NCI-H2107 treated with DMSO at 0.1 percent for 48 hours (cell line): Measurements from ENCODE around the gene ARHGDIA.

ENCODE experiments used
- DNase-seq: peaks from one replicate; lab custom pipeline; 2025; ENCODE audit not compliant: unreplicated experiment; lab: John Stamatoyannopoulos, UW

The ARHGDIA gene

DNA sequence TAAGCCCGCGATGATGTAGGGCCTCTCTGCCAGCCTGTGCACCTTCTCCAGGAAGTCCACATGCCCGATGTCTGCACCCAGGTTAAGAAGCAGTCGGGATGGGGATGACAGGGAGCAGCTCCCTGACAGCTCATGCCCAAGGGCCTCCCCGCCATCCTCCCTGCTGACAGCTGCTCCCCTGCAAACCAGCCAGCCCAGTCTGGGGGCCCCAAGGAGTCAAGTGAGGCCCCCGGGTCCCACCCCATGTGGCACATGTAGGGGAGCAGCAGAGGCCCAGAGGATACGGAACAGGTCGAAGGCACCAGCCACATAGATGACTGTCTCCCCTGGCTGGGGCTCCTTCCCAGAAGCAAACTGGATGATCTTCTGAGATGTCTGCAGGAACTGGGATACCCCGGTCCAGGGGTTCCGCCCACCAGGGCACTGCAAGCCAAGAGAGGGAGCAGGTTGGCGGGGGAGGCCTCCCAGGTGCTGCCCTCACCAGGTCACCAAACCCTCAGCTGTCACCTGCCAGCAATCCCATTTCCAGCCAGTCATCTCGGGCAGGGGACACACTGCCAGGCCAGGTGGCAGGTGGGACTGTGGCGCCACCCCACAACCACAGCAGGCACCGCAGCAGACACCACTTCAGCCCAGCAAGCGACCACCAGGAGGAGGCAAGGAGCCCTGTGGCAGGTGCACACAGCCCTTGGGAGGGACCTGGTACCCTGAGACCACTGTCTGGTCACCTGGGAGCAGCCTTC lies 35.5 kb upstream of the ARHGDIA start:
- no peak for DNase-seq

GRCh38 chr17:81905993-81906392 lies 34.9 kb upstream of the ARHGDIA start:
- no peak for DNase-seq

DNA sequence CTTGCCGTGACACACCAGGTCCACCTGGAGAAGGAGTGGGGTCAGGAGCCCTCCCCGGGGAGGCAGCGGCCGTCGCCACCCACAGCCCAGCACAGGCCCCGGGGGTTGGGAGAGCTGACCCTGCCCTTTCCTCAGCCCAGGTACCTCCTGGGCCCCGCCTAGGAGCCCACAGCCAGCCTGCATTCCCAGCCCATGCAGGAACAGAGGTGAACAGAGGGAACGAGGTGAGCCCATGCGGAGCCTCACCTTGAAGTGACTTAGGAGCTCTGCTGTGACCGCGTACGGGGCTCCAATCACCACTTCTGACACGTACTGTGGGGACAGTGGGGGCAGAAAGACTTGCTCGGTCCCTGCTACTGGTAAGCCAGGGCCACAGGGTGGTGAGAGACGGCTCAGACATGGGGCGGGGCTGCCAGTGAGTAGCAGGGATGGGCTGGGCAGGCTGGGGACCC lies 34.3 kb upstream of the ARHGDIA start:
- no peak for DNase-seq

- DNase-seq = no peak
These were observed 33.7 kb upstream of the ARHGDIA start for GRCh38 chr17:81904600-81905423.

GRCh38 chr17:81903896-81904599 lies 32.9 kb upstream of the ARHGDIA start:
- DNase-seq = no peak

DNA sequence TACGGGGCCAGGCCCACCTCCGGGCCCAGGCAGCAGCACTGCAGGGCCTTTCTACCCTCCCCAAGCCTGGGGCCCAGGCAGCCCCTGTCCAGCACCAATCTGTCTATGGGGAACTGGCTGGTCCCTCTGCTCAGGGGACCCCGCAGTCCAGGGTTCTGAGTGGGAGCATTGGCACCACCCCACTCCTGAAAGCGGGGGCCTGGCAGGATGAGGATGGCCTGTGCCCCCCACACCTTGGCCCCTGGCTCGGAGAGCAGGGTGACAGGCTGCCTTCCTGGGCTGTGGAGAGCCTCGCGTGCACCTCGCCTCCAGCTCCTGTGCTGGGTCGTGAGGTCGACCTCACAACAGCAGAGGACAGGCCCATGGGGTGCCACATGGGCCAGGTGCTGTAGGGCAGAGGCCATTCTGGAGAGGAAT lies 32.3 kb upstream of the ARHGDIA start:
- no peak for DNase-seq

- DNase-seq = no peak
These were observed 31.7 kb upstream of the ARHGDIA start for GRCh38 chr17:81902653-81903414.

GRCh38 chr17:81902023-81902652 lies 31.0 kb upstream of the ARHGDIA start, which contains the start of gene NPB:
Gene NPB (plus strand): TSS chr17:81902238. CDS start chr17:81902278, 40 bp downstream.
- DNase-seq = no peak

DNA sequence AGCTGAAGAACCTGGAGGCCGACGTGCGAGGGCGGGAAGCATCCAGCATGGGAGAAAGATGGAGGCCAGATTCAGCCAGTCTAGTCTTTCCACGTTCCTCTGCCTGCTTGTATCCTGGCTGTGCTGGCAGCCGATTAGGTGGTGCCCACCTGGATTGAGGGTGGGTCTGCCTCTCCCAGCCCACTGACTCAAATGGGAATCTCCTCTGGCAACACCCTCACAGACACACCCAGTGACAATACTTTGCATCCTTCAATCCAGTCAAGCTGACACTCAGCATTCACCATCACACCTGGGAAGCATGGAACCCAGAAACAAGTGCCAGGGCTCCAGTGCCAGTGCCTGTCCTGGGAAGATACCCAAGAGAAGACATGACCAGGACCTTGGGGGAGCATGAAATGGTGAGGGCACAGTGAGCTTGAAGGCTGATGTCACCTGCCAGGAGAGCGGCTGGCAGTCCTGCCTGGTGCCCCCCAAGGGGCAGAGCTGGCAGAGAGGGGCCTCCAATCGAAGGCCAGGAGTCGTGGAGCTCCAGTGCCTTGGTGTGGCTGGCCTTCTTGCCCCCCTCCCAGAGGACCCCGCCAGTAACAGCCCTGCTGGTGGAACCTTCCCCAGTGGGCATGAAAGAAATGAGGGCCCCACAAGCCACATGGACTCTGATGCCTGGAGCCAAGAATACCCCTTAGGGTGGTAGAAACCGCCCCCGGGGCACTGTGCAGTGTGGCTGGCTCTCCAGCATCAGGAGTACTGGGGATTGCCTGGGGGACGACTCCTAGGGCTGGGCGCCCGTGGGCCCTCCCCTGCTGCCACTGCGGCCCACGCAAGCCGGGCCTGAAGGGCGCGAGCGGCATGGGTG lies 30.3 kb upstream of the ARHGDIA start:
- DNase-seq = no peak

GRCh38 chr17:81900181-81900820 lies 29.2 kb upstream of the ARHGDIA start:
- DNase-seq = no peak

GRCh38 chr17:81899514-81900166 lies 28.5 kb upstream of the ARHGDIA start:
- DNase-seq = no peak

GRCh38 chr17:81898885-81899284 lies 27.7 kb upstream of the ARHGDIA start:
- no peak for DNase-seq

- no peak for DNase-seq
These were observed 27.1 kb upstream of the ARHGDIA start for GRCh38 chr17:81898029-81898866.

- DNase-seq = no peak
These were observed 24.3 kb upstream of the ARHGDIA start for GRCh38 chr17:81895400-81895799.

- DNase-seq = no peak
These were observed 20.1 kb upstream of the ARHGDIA start for GRCh38 chr17:81891303-81891552.

- no peak for DNase-seq
These were observed 19.5 kb upstream of the ARHGDIA start for GRCh38 chr17:81890447-81891302.

DNA sequence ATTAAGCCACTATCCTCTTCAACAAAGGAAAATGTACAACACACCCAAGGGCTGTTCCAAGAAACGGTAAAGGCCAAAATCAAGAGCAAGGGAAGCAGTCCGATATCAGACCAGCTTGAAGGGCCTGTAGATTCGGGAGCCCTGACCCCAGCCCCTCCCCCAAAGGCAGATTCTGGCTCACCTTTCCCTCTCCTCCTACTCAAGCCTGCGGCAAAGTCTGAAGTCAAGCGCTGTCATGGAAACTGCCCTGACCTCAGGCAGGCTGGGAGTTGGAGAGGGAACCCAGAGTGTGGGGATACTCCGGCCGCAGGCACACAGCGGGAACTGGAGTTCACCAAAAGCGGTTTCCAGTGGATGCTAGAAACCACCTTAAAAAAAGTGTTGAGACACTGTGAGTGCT lies 18.5 kb upstream of the ARHGDIA start:
- no peak for DNase-seq
